Tibial nerve (tissue), 4 donors: ENCODE data around the gene HIPK3.

ENCODE experiments used
- EP300 ChIP-seq, 2 donors: sonication (generic); formaldehyde crosslinking; IDR thresholded peaks; one replicate each; pipeline ENCODE4 v1.6.1; 2017; ENCODE audit warnings: antibody characterized with exemption in 2 of 2, mild to moderate bottlenecking in 1 of 2
- TF ChIP-seq, protein P1 (sequence below), 5 experiments: fragments of 200-600 bp in 3 of 5; fragments of 450-650 bp in 2 of 5; sonication (generic) in 3 of 5; IDR thresholded peaks; one replicate each; pipeline ENCODE4 v1.5.1; 2016 to 2019; ENCODE audit warnings: antibody characterized with exemption in 5 of 5, mild to moderate bottlenecking in 3 of 5, moderate library complexity in 2 of 5

DNA sequence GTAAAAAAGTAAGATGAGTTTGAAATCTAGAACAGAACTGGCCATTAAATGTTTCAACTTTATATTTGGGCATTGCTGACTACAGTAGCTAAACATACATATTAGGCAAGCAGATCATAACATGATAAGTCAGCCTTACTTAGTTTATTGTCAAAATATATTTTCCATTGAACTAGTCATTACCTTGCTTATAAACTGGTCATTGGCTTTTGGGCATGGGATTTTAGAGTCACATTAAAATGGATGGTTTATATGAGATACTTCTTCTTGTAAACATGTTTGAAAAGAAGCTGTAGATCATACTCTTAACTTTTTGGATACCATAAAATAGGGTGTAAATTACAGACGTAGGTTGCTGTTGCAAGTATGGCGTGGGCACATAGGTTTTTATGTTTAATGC lies 2.7 kb downstream of the HIPK3 start:
- TF ChIP-seq, protein P1, sequence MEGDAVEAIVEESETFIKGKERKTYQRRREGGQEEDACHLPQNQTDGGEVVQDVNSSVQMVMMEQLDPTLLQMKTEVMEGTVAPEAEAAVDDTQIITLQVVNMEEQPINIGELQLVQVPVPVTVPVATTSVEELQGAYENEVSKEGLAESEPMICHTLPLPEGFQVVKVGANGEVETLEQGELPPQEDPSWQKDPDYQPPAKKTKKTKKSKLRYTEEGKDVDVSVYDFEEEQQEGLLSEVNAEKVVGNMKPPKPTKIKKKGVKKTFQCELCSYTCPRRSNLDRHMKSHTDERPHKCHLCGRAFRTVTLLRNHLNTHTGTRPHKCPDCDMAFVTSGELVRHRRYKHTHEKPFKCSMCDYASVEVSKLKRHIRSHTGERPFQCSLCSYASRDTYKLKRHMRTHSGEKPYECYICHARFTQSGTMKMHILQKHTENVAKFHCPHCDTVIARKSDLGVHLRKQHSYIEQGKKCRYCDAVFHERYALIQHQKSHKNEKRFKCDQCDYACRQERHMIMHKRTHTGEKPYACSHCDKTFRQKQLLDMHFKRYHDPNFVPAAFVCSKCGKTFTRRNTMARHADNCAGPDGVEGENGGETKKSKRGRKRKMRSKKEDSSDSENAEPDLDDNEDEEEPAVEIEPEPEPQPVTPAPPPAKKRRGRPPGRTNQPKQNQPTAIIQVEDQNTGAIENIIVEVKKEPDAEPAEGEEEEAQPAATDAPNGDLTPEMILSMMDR (IDR thresholded peaks at IDR 0.05) = no peak
- TF ChIP-seq EP300 (IDR thresholded peaks at IDR 0.05) = no peak
